22Rv1 (cell line): ENCODE results near the gene PRB2.
"Not testable (repeated sequence)": the region's sequence is repeated elsewhere in the genome, so short reads cannot be mapped to it uniquely, and the experiment has no call there.

Experiments used
- CTCF ChIP-seq: fragments of 450-650 bp; IDR thresholded peaks from 2 replicates; pipeline ENCODE4 v1.5.1; 2017; ENCODE audit warnings: mild to moderate bottlenecking
- ZFX ChIP-seq: fragments of 450-650 bp; IDR thresholded peaks from 2 replicates; pipeline ENCODE4 v1.6.1; 2017; ENCODE audit warnings: antibody characterized with exemption, borderline replicate concordance

GRCh38 chr12:11391456-11391855 lies 3.9 kb downstream of the PRB2 start:
- not testable (repeated sequence) for TF ChIP-seq CTCF, ZFX
